ENCODE measurements around the gene SNX5.

DNA sequence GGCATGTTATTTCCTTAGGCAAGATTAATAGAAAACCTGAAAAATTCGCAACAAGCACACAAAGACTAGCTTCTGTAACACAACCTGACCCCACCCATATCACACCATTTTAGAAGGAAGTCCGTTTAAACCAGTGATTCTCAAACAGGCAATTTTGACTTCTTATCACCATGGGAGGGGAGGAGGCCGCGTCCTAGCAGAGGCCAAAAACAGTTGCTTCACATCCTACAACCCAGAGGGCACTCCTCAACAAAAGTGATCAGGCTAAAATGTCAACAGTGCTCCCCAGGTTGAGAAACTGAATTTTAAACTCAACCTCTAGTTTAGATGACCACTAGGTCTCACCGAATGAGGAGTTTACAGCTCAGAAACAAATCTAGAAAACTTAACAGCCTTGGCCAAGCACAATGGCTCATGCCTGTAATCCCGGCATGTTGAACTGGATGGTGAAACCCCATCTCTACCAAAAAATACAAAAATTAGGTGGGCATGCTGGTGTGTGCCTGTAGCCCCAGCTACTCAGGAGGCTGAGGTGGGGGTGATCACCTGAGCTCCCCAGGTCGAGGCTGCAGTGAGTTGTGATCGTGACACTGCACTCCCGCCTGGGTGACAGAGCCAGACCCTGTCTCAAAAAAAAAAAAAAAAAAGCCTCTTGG, 3.4 kb downstream of the SNX5 start:
- TF ChIP-seq EZH2 (IDR thresholded peaks at IDR 0.05; ENCODE audit: borderline replicate concordance, insufficient read depth, low read depth, low read length, poor library complexity, severe bottlenecking) = no peak
- TF ChIP-seq, protein P1, sequence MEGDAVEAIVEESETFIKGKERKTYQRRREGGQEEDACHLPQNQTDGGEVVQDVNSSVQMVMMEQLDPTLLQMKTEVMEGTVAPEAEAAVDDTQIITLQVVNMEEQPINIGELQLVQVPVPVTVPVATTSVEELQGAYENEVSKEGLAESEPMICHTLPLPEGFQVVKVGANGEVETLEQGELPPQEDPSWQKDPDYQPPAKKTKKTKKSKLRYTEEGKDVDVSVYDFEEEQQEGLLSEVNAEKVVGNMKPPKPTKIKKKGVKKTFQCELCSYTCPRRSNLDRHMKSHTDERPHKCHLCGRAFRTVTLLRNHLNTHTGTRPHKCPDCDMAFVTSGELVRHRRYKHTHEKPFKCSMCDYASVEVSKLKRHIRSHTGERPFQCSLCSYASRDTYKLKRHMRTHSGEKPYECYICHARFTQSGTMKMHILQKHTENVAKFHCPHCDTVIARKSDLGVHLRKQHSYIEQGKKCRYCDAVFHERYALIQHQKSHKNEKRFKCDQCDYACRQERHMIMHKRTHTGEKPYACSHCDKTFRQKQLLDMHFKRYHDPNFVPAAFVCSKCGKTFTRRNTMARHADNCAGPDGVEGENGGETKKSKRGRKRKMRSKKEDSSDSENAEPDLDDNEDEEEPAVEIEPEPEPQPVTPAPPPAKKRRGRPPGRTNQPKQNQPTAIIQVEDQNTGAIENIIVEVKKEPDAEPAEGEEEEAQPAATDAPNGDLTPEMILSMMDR (IDR thresholded peaks at IDR 0.05) = no peak
